GM12873 (cell line): Measurements from ENCODE around the gene LRRTM3.

Experiments used
- TF ChIP-seq, protein P1 (sequence below): IDR thresholded peaks from 2 replicates; pipeline ENCODE4 v1.5.1; 2012; ENCODE audit warnings: low read depth, mild to moderate bottlenecking, moderate library complexity, low read length, control low read depth; ENCODE audit not compliant: insufficient read depth; ENCODE audit errors: missing control alignments

LRRTM3 gene

DNA sequence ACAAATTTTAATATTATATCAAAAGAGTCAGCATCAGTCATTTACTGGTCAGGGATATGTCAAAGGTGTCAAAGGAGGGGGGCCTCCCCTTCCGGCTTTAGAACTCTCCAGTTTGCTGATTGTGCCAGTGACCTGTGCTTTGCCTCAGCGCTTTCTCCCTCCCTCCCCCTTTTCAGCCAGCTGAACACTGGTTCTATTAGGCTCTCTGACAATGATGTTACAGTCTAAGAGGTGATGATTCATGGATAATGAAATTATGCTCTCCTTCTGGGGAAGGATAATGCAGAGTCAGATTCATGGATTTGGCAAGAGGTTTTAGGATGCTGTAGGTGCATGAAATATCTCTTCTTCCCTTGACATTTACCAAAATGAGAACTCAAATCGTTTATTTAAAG lies 6.1 kb downstream of the LRRTM3 start:
- TF ChIP-seq, protein P1, sequence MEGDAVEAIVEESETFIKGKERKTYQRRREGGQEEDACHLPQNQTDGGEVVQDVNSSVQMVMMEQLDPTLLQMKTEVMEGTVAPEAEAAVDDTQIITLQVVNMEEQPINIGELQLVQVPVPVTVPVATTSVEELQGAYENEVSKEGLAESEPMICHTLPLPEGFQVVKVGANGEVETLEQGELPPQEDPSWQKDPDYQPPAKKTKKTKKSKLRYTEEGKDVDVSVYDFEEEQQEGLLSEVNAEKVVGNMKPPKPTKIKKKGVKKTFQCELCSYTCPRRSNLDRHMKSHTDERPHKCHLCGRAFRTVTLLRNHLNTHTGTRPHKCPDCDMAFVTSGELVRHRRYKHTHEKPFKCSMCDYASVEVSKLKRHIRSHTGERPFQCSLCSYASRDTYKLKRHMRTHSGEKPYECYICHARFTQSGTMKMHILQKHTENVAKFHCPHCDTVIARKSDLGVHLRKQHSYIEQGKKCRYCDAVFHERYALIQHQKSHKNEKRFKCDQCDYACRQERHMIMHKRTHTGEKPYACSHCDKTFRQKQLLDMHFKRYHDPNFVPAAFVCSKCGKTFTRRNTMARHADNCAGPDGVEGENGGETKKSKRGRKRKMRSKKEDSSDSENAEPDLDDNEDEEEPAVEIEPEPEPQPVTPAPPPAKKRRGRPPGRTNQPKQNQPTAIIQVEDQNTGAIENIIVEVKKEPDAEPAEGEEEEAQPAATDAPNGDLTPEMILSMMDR, result no peak

DNA sequence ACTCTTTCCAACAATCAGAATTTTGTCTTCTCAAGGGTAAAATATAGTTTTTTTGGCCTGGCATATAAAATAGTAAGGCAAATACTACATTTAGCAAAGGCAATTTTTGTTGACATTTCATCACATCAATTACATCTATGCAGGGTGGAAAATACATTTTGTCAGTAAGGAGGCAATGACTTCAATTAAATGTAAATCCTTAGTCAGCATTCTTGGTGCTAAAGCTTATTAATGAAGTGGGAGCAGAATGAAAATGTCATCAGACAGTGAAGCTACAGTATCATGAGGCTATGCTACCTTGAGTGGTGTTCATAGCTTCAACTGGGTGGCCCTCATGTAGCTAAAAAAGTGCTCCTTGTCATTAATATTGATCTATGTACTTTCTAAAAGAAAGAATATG lies 8.9 kb downstream of the LRRTM3 start:
- TF ChIP-seq, protein P1, result no peak

DNA sequence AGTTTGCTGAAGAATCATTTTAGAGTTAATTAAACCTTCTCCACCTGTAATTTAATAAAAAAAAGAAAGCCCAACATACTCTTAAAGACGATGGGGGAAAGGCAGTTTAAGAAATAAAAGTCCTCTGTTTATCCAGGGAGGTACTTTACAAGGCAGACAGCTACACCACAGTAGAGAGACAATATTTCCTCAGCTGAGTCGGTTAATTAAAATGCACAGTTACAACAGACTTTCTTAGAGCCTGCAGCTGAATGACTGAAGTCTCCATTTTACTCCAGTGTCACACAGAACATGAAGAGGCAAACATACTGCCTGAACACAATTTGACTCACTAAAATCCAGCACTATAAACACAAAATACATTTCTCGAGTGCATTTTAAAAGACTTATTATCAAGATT lies 15.1 kb downstream of the LRRTM3 start:
- TF ChIP-seq, protein P1, result no peak

DNA sequence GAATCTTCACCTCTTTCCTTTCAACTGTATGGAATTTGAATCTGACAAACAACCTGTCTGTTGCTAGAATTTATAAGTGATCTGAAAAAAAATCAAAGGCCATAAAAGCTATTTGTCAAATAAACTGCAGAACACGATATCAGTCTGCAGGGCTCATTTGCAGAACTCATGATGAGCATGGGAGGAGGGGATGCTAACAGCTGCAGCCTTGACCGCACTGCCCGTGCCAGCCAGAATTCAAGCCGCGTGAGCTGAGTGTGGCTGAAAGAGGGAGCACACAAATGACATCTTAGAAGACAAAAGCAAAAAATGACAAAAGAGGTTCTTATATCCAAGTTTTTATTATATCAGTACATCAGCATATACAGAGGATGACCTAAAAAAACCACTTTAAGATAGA lies 15.7 kb downstream of the LRRTM3 start:
- TF ChIP-seq, protein P1, result no peak

DNA sequence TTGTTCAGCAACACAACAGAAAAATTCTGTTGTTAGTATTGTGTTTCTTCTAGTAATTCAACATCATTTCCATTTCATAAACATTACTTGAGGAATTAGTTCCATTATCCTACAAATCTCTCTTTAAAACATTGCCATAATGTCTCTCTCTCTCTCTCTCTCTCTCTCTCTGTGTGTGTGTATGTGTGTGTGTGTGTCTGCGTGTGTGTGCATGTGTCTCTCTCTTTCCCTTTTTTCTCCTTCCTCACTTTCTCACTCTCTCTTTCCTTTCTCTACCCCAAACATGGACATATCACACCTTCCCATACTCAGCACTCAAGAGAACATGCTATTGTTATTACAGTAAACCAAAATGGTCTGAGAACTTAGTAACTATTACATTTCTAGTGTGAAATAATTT lies 16.6 kb downstream of the LRRTM3 start:
- TF ChIP-seq, protein P1, result no peak

DNA sequence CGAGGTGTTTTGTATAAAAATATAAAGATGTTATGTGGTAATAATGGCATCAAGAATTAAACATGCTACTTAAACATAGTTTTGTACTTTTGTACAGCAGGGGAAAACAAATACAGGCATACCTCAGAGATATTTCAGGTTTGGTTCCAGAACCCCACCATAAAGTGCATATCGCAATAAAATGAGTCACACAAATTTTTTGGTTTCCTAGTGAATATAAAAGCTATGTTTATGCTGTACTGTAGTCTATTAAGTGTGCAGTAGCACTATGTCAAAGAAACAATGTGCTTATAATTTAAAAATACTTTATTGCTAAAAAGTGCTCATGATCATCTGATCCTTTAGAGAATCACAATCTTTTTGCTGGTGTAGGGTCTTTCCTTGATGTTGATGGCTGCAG lies 17.8 kb downstream of the LRRTM3 start:
- TF ChIP-seq, protein P1, result no peak

DNA sequence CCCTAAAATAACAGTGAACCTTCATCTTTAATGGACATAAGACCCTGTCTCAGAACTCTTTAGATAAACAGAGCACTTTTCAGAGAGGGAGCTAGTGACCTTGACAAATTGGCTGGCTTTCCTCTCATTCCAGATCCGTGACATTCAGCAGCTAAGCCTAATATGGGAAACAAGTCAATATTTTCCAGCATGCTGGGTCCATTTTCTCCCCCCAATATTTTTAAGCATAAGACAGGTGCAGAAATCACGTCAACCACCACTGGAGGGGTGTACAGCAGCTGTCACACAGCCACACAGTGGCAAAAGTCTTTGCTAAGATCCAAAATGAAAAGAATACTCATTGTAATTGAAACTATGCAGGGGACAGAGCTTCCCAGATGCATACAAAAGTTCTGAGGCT lies 26.1 kb downstream of the LRRTM3 start:
- TF ChIP-seq, protein P1, result no peak

DNA sequence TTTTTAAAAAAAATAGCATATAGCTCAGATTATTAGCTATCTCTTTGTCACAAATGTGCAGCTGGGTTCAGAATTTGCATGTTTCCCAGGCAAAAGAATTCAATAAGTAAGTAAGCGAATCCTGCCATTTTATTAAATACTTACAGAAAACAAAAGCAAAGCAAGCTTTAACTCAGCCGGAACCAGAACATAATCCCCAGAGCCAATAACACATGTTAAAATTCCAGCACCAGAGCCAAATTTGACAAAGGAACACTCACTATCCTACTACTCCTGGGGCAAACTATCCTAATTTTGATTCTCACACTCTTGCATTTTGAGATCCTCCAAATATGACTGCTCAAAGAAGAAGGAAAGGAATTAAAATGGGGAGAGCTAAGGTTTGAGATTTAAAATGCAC lies 32.6 kb downstream of the LRRTM3 start:
- TF ChIP-seq, protein P1, result no peak
